ENCODE data around the gene PDX1.

PDX1 gene

GRCh38 chr13:27919934-27920676 lies at the start of gene PDX1:
TSS of gene PDX1 (plus strand) at chr13:27920000. CDS start at chr13:27920139, 139 bp downstream.
- DNase-seq: no peak

DNA sequence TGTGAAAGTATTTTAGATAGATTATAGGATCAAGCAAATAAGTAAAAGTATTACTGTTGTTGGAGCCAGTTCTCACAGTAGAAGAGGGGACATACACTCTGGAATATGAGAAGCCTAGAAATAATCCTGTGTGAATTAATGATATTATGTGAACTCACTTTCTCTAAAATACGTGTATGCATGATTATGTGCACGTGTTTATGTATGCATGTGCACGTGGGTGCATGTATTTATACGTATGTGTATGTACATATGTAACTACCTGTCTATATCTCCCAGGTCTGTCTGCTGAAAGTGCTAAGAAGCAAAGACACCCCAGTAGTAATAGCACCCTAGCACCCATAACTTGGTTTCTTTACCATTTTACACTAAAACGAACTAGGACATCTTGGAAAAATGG lies 41.5 kb upstream of the PDX1 start:
- no peak for DNase-seq

GRCh38 chr13:27889471-27889870 lies 30.3 kb upstream of the PDX1 start:
- no peak for DNase-seq

GRCh38 chr13:27896726-27897125 lies 23.1 kb upstream of the PDX1 start:
- DNase-seq: no peak

DNA sequence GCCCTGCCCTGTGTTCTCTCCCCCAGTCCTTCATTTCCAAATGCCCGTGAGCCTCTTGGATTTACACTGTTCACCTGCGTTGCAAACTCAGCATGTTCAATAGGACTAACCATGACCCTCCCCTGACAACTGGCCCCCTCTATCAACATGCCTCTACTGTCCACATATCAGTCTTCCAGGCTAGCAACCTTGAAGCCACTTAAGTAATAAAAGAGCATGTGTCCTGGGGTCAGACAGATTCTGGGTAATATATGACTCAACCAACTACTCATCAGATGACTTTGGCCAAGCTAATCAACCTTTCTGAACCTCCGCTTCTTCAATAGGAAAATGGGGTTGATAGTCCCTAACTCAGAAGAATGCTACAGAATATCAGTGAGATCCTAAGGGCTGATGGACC lies 15.1 kb upstream of the PDX1 start:
- no peak for DNase-seq

DNA sequence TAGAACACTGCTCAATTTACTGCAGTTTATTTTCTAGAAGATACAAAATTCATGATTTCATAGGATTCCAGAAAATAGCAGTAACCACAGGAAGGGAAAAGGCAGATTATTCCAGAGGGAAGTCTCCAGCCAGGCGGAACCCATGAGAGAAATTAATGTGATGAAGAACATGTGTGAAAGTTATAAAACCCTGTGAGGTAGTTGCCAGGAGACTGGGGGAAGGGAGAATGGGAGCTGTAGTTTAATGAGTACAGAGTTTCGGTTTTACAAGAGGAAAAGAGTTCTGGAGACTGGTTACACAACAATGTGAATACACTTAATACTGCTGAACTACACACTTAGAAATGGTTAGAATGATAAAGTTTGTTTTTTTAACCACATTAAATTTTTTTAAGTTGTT lies 14.2 kb upstream of the PDX1 start:
- no peak for DNase-seq

DNA sequence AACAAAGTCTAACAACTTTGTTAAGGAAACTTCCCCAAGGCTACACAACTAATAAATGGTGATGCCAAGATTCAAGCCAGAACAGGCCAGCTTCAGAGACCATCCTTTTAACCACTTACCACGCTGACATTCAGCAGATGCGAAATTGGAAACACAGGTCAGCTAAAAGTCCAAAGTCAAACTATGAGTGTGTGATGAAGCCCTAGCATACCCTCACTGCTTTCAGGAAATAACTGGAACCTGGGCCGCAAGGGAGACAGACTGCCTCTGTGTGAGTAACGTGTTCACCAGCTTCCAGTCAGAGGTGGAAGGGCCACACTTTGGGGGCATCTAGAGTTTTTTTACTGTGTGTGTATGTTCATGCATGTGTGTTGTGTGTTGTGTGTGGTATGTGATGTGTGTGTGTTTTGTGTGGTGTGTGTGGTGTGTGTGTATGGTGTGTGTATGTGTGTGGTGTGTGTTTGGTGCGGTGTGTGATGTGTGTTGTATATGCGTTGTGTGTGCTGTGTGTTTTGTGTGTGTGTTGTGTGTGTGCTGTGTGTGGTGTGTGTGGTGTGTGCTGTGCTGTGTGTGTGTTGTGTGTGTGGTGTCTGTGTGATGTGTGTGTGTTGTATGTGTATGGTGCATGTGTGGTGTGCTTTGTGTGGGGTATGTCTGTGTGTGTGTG lies 12.5 kb upstream of the PDX1 start:
- no peak for DNase-seq

DNA sequence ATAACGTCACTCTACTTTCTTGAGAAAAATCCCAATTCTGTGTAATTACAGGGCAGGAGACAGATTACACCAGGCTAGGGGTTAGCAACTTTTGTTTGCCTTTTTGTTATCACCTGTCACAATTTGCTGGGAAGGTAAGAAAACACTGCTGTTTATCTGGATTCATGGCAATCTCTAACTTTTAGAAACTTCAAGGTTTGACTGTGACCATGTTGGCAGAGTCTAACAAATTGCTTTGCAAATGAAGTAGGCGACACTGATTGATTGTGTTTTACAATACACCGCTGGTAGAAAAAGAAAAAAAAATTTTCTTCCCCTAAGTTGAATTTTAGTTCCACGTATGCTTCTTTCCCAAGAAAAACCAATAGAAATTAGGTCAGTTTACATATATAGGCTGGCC lies 10.4 kb upstream of the PDX1 start:
- DNase-seq: no peak

DNA sequence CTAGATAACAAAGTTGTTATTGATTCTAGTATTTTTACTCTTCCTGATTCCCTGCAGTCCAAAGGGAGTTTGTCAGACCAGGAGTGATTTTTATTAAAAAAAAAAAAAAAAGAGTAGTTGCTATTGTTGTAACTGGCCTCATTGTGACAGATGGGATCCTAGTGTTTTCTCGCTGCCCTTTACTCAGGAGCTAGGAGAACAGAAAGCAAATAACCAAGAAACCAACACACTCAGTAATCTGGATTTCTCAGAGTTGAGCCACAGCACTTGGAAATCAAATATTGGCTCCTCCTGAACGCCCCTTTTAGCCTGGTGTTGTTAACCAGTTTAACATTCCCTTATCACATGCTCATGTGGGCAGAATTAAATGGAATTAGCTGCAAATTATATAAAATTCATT lies 8.3 kb upstream of the PDX1 start:
- DNase-seq: no peak

GRCh38 chr13:27913160-27913559 lies 6.6 kb upstream of the PDX1 start:
- DNase-seq: no peak

DNA sequence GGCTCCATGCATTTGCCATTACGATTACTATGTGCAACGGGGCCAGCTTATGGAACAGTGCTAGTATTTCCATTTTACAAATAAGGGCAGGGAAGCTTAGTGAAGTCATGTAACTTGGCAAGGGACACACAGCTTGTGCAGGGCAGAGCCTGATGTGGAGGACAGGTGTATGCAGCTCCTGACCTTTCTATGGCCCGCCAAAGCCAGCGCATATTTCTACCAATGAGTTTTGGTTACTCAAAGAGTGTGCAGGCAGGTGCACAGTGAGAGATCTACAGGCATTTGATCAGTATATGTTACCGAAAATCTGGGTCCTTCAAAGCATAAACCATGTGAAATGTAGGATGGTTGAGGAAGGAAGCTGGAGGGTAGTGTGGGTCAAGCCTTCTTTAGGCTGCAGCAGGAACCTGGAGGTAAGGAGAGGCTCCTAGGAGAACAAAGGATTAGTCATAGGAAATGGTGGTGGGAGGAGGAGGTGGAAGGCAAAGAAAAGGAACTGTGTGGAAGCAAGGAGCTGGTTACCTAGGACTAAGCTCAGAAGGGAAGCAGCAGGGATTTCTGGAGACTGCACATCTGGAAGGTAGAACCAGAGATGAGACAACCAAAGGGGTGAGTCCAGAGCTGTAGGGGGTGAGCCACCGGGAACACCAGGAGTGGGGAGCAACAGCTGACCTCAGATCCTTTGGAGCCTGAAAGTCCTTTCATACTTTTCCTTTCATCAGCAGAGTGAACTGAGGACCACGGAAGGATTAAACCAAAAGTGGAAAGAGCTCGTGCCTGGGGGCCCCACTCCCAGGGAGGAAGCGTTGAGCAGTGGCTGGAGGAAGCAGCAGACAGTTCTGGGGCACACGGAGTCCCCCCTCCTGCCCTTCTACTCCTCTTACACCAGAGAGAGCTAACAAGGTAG lies 4.2 kb upstream of the PDX1 start:
- no peak for DNase-seq

DNA sequence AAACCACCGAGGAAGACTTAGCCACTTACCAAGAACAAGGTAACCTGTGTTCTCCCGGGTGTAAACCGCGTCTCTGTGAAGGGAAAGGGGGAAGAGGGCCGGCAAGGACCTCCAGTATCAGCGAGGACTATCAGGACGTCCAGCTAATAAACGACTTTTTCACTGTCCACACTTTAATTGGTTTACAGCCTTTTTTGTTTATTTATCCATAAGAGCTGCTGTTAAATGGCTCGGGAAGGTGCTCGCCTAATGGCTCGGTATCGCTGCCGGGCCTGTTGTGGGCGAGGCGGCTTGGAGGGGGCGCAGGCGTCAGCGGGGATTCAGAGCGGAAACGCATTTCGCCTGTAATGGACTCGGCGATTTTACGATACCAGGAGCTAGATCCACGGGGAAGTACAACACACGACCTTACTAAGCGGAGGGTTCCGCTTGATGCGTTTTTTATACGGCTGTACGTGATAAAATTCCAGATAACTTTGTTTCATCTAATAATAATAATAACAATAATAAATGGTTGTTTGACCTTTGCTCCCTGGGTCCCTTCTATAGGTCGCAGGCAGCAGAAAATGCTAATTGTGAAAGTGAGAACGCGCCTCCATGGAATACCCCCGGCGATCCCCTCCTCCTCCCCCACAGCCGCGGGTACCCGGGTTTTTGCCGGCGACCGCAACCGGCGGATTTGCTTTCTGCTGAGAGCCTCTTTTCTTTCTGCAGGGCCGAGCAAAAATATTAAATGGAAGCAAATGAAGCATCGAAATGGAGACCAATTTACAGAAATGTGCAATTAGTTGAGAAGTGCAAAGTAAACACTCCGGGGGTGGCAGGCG lies 2.5 kb upstream of the PDX1 start:
- no peak for DNase-seq

GRCh38 chr13:27918041-27918917 lies 1.5 kb upstream of the PDX1 start:
- no peak for DNase-seq

GRCh38 chr13:27918918-27919658 lies 712 bp upstream of the PDX1 start:
- no peak for DNase-seq

DNA sequence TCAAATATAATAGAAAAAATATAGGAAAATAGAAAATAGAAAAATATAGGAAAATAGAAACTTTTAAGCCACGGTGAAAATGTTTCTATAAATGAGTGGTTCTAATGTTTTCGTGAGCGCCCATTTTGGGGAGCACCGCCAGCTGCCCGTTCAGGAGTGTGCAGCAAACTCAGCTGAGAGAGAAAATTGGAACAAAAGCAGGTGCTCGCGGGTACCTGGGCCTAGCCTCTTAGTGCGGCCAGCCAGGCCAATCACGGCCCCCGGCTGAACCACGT lies 204 bp upstream of the PDX1 start:
- DNase-seq: no peak

DNA sequence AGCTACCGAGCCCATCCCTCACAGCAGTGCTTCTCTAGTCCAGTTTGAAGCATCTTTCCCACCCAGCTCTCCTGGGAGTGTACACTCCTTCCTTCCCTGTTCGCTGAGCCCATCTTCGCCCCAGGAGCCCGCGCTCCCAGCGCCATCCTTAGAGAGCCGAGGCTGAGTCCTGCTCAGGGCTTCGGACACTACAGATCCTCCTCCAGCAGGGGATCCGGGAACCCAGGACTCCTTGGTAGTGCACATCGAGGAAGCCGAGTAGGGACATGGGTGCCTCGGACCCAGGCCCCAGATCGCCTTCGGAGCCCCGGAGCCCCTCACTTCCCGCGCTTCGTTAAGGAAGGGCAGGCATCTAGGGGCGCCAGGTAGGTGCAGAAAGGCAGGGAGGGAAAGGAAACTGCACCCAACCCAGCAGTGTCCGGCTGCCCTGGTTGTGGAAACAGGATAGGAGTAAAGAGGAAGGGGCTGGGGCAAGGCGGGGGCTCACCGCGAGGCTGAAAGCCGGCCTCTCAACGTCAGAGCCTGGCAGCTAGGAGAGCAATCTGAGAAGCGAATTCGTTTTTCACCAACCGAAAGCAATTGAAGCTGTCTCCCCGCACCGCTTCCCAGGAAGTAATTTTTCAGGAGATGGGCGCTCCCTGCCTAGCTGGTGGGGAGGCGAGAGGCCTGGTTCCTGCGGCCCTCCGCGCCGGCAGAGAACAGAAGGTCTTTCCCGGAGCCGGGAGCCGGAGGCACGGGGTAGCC lies 1.0 kb downstream of the PDX1 start:
- no peak for DNase-seq

GRCh38 chr13:27921421-27921960 lies 1.7 kb downstream of the PDX1 start:
- DNase-seq: no peak

DNA sequence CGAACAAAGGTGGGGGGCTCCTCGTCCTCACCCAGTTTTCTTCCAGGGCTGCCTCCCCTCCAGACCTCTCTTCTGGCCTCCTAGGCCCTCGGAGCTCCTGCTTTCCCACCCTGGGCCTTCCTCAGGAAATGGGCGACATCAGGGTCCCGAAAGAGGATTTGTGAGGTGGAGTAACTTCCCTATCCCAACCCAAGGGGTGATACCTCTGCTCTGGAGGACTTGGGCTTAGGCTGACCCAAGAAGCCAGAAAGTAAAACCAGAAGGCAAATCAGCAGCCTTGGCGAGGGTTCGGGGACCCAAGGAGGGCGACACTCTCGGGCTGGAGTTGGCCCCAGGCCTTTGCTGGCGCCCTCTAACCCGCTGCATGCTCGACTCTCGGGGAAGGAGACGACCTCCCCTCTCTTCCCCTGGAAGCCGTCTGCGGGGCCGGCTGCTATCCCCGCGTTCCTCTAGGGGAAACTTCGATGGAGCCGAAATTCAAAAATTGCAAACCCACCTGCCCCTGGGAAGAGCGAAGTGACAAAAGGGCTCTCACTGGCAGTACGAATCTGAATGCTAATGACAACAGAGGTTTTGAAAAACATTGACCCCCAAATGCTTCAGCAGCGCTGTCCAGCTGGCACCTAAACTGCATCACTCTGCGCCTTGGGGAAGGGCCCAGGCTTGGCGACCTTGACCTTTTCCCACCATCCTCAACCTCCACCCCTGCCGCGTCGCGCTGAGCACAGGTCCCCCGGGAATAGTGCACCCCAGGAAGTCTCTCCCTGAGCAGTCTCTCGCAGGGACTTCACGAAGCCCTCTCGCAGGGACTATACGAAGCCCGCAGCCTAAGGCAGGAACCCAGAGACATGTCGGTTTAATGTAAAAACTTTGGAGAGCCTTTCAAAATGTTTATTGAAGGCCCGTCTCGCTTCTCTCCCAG lies 2.4 kb downstream of the PDX1 start:
- no peak for DNase-seq
